Neural cell (in vitro differentiated cells): ENCODE data around the gene MARK4.

ENCODE experiments used
- CTCF ChIP-seq: fragments of 450-650 bp; IDR thresholded peaks from 2 replicates; pipeline ENCODE4 v1.5.1; 2014; ENCODE audit warnings: antibody characterized with exemption, mild to moderate bottlenecking, moderate library complexity; ENCODE audit not compliant: poor library complexity, severe bottlenecking
- POLR2AphosphoS5 ChIP-seq: IDR thresholded peaks from 2 replicates; pipeline ENCODE4 v1.6.1; 2012
- SMC3 ChIP-seq: fragments of 450-650 bp; conservative IDR thresholded peaks from 2 replicates; pipeline ENCODE4 v1.6.1; 2014; ENCODE audit warnings: antibody characterized with exemption, mild to moderate bottlenecking, moderate library complexity; ENCODE audit not compliant: poor library complexity
- TAF1 ChIP-seq: IDR thresholded peaks from 2 replicates; pipeline ENCODE4 v1.6.1; 2012; ENCODE audit warnings: low read depth

- TF ChIP-seq CTCF (no peak), POLR2AphosphoS5 (no peak), TAF1 (no peak), SMC3 (no peak)
Measured at GRCh38 chr19:45344621-45345505, 93.8 kb downstream of the MARK4 start.
